Measurements from ENCODE around the gene INSL3.

DNA sequence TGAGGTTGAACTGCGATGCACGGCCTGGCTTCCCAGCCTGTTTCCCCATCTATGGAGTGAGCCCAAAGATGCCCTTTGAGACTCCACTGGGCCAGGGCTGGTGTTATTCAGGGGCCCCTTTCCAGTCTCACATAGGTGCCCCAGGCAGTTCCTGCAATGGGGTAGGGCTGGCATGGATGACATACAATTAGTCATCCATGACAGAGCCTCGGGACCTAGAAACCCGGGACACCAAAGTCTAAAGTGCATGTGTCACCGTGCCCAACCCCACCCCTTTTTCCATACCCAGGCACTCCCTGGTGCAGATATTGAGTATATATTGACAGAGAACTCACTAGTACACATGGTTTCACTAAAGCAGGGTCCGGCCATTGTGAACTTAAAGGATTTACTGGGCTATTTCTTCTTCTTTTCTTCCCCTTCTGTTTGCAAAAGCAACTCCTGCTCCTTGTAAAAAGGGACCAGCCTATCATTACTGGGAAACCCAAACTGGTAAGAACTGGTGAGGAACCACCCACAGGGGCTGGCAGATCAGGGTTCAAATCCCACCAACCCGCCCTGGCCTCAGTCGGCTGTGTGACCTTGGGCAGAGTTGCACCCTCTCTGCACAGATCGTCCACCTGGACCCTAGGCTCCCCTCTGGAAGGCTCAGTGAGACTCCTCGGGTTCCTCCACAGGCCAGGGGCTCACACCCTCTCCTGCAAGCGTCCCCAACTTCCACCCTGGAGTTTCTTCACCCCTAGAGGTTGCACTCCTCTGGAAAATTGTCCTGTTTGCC lies 23.7 kb downstream of the INSL3 start:
- TF ChIP-seq, protein P1, sequence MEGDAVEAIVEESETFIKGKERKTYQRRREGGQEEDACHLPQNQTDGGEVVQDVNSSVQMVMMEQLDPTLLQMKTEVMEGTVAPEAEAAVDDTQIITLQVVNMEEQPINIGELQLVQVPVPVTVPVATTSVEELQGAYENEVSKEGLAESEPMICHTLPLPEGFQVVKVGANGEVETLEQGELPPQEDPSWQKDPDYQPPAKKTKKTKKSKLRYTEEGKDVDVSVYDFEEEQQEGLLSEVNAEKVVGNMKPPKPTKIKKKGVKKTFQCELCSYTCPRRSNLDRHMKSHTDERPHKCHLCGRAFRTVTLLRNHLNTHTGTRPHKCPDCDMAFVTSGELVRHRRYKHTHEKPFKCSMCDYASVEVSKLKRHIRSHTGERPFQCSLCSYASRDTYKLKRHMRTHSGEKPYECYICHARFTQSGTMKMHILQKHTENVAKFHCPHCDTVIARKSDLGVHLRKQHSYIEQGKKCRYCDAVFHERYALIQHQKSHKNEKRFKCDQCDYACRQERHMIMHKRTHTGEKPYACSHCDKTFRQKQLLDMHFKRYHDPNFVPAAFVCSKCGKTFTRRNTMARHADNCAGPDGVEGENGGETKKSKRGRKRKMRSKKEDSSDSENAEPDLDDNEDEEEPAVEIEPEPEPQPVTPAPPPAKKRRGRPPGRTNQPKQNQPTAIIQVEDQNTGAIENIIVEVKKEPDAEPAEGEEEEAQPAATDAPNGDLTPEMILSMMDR (IDR thresholded peaks at IDR 0.05; ENCODE audit: borderline replicate concordance, extremely low read depth, low read length, poor library complexity, severe bottlenecking), result no peak
- TF ChIP-seq EZH2 (IDR thresholded peaks at IDR 0.05; ENCODE audit: borderline replicate concordance, low read depth, low read length, severe bottlenecking), result no peak

Measured in DND-41 (cell line).